Measurements from ENCODE around the gene NKX3-2.

Gene NKX3-2

DNA sequence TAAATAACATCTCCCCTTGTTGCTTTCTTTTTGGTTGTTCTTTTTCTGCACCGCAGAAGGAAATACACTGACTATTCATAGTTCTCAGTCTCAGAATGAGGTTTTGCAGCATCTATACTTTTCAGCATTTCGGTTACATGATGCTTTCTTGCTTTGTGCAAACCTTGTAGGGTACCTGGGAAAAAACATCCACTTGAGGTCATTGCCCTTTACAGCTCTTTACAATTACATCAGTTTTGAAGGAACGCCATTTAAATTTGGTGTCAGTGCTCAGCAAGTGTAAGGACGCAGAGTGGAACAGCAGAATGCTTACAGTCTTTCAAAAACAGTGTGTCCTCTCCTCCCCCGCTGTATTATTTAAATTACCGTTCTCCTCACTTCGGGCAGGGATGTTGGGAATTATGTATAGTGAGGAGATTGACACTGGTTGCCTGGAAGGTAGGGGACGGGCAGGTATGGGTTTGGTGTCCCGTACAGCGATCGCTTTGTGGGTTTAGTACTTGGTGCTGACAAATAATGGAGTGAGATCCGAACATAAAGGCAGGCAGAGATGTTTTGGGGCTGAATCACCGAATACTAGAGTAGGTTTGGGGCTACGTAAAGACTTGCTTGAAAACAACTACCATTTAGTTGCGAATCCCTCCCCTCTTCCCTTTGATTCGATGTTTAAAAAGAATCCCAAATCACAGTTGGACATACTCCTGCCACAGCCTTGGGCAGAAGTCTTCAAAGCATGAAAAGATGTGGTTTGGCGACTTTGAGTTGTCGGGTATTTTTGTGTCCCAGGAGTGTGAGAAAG is 2.0 kb upstream of the NKX3-2 start:
- peaks cover 82% of the 10 kb centered on the region for H3K27me3 ChIP-seq (ENCODE audit: control insufficient read depth, insufficient read depth, low read length, poor library complexity, severe bottlenecking)
- H3K9me3 ChIP-seq (ENCODE audit: control insufficient read depth, low read length): no peaks in the 10 kb centered on the region
- 5 to 10% methylated on average over 17 to 18 of the region's 18 CpGs for WGBS, 2 experiments
- no peaks in the 10 kb centered on the region for H3K36me3 ChIP-seq (ENCODE audit: control insufficient read depth, insufficient read depth, low read length)
- no peak overlapping the region for H3K27ac ChIP-seq (ENCODE audit: insufficient read depth, low read depth, low read length, poor library complexity, severe bottlenecking)
- H3K4me3 ChIP-seq (ENCODE audit: insufficient read depth, low read depth, low read length): peak overlapping the region; percentile 47
- peaks cover 4% of the 10 kb centered on the region for H3K4me1 ChIP-seq (ENCODE audit: control insufficient read depth, insufficient read depth, low read length)

- no peak overlapping the region for H3K27ac ChIP-seq (ENCODE audit: insufficient read depth, low read depth, low read length, poor library complexity, severe bottlenecking)
- 19 to 21% methylated on average over 6 to 8 of the region's 8 CpGs for WGBS, 2 experiments
- H3K9me3 ChIP-seq (ENCODE audit: control insufficient read depth, low read length): no peaks in the 10 kb centered on the region
- peaks cover 4% of the 10 kb centered on the region for H3K4me1 ChIP-seq (ENCODE audit: control insufficient read depth, insufficient read depth, low read length)
- H3K4me3 ChIP-seq (ENCODE audit: insufficient read depth, low read depth, low read length): peak overlapping the region; percentile 64
- no peaks in the 10 kb centered on the region for H3K36me3 ChIP-seq (ENCODE audit: control insufficient read depth, insufficient read depth, low read length)
- peaks cover 91% of the 10 kb centered on the region for H3K27me3 ChIP-seq (ENCODE audit: control insufficient read depth, insufficient read depth, low read length, poor library complexity, severe bottlenecking)
Measured at GRCh38 chr4:13545394-13545808, 1.1 kb upstream of the NKX3-2 start.

DNA sequence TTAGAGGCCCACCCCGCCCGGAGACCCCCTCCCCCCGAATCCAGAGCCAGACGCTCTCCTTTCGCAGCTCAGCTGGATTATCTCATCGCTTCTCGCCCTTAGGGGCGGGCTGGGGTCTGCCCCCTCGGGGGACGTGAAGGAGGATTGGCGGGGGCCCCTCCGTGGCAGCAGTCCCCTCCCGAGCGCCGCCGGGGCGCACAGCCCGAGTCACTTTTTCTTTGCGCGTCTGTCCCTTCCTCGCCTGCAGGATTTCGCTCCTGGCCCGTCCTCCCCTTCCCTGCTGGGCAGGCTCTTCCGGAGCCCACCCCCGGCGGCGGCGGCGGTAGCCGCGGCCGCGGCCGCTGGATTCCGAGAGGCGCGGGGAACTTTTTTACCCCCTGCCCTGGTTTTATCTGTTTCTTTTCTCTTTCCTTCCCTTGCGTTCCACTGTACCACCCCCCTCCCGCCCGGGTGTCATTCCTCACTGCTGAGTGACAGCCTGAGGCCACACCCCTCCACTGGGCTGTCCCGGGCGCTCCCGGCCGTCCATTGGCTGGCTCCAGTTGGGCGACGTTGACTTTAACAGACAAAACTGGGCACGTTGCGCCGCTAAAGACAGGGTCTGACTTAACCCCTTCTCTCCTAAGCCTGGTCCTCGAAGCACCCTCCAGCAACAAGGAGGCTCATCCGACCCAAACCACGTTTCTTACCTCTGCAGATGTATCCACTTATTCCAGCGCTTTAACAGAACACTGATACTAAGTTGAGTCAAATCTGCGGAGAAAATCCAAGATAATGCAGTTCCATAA is 492 bp upstream of the NKX3-2 start:
- Histone ChIP-seq H3K4me1 (ENCODE audit: control insufficient read depth, insufficient read depth, low read length) (peaks cover 4% of the 10 kb centered on the region), H3K36me3 (ENCODE audit: control insufficient read depth, insufficient read depth, low read length) (no peaks in the 10 kb centered on the region), H3K4me3 (ENCODE audit: insufficient read depth, low read depth, low read length) (peak overlapping the region; percentile 64), H3K27me3 (ENCODE audit: control insufficient read depth, insufficient read depth, low read length, poor library complexity, severe bottlenecking) (peaks cover 97% of the 10 kb centered on the region), H3K9me3 (ENCODE audit: control insufficient read depth, low read length) (no peaks in the 10 kb centered on the region), H3K27ac (ENCODE audit: insufficient read depth, low read depth, low read length, poor library complexity, severe bottlenecking) (peak overlapping the region; percentile 27)
- WGBS, 2 experiments: 0% methylated on average over 54 of the region's 54 CpGs

DNA sequence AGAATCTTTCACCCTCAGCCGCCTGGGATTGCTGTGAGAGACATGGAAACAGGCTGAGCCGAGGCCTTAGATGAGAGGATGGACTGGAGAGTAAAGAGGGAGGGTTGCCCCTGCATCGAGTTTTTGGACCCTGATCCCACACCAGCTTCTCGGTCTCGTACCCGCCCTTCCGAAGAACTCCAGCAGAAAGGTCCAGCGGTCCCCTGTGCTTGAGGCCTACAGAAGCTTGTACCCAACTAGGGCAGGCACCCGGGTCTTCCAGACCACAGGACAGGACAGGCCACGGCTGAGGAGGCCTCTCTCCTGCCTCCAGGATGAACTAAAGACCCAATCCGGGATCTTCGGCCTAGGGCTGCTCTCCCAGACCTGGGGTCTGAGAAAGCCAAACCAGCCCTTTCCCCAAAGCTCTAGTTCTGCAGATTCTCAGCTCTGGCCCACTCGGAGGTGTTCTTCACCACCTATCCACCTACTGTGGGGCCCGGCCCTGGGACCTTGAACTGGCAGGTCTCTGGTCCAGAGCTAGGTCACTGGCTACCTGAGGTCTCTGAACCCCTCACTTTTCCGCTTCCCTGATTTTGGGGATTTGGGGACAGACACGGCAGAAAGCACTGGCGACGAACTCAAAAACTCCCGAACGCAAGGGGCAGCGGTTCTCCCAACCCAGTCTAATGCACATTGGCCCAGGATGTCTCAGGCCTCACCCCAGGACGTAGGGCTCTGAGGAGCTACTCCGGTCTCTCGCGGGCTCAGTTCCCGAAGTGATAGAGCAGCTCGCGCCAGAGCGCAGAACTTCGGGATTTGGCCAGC is 1.1 kb downstream of the NKX3-2 start:
- WGBS, 2 experiments: 28 to 29% methylated on average over 30 of the region's 30 CpGs
- peaks cover 100% of the 10 kb centered on the region for H3K27me3 ChIP-seq (ENCODE audit: control insufficient read depth, insufficient read depth, low read length, poor library complexity, severe bottlenecking)
- no peaks in the 10 kb centered on the region for H3K4me1 ChIP-seq (ENCODE audit: control insufficient read depth, insufficient read depth, low read length)
- H3K36me3 ChIP-seq (ENCODE audit: control insufficient read depth, insufficient read depth, low read length): no peaks in the 10 kb centered on the region
- H3K9me3 ChIP-seq (ENCODE audit: control insufficient read depth, low read length): no peaks in the 10 kb centered on the region
- H3K27ac ChIP-seq (ENCODE audit: insufficient read depth, low read depth, low read length, poor library complexity, severe bottlenecking): no peak overlapping the region
- H3K4me3 ChIP-seq (ENCODE audit: insufficient read depth, low read depth, low read length): peak overlapping the region; percentile 64

GRCh38 chr4:13542577-13543031 is 1.7 kb downstream of the NKX3-2 start:
- 53 to 57% methylated on average over 27 of the region's 27 CpGs for WGBS, 2 experiments
- H3K4me3 ChIP-seq (ENCODE audit: insufficient read depth, low read depth, low read length): no peak overlapping the region
- H3K27me3 ChIP-seq (ENCODE audit: control insufficient read depth, insufficient read depth, low read length, poor library complexity, severe bottlenecking): peaks cover 100% of the 10 kb centered on the region
- H3K27ac ChIP-seq (ENCODE audit: insufficient read depth, low read depth, low read length, poor library complexity, severe bottlenecking): no peak overlapping the region
- H3K9me3 ChIP-seq (ENCODE audit: control insufficient read depth, low read length): no peaks in the 10 kb centered on the region
- no peaks in the 10 kb centered on the region for H3K4me1 ChIP-seq (ENCODE audit: control insufficient read depth, insufficient read depth, low read length)
- no peaks in the 10 kb centered on the region for H3K36me3 ChIP-seq (ENCODE audit: control insufficient read depth, insufficient read depth, low read length)

GRCh38 chr4:13541720-13542576 is 2.4 kb downstream of the NKX3-2 start:
- Histone ChIP-seq H3K36me3 (ENCODE audit: control insufficient read depth, insufficient read depth, low read length) (no peaks in the 10 kb centered on the region), H3K4me1 (ENCODE audit: control insufficient read depth, insufficient read depth, low read length) (no peaks in the 10 kb centered on the region), H3K27ac (ENCODE audit: insufficient read depth, low read depth, low read length, poor library complexity, severe bottlenecking) (no peak overlapping the region), H3K9me3 (ENCODE audit: control insufficient read depth, low read length) (no peaks in the 10 kb centered on the region), H3K4me3 (ENCODE audit: insufficient read depth, low read depth, low read length) (peak overlapping the region; percentile 7), H3K27me3 (ENCODE audit: control insufficient read depth, insufficient read depth, low read length, poor library complexity, severe bottlenecking) (peaks cover 100% of the 10 kb centered on the region)
- 34 to 38% methylated on average over 79 of the region's 79 CpGs for WGBS, 2 experiments

DNA sequence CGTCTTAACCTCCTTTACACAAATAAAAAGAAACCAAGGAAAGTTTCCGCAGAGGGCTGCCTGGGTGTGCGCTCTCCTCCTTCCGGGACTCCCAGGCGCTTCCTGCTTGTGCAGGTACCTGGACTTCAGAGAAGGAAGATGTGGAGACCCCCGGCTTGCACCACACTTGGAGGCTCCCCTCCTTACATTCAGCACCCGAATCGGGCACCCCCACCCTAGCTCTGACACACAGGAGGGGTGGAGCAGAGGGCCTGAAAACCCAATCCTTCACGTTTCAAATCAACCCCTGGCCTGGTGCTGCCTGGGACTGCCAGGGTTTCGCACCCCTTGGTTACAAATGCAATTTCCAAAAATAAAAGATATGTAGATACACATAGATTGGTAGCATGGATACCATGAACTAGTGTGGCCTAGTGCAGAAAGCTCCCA is 3.1 kb downstream of the NKX3-2 start:
- Histone ChIP-seq H3K27me3 (ENCODE audit: control insufficient read depth, insufficient read depth, low read length, poor library complexity, severe bottlenecking) (peaks cover 100% of the 10 kb centered on the region), H3K36me3 (ENCODE audit: control insufficient read depth, insufficient read depth, low read length) (no peaks in the 10 kb centered on the region), H3K4me3 (ENCODE audit: insufficient read depth, low read depth, low read length) (no peak overlapping the region), H3K27ac (ENCODE audit: insufficient read depth, low read depth, low read length, poor library complexity, severe bottlenecking) (no peak overlapping the region), H3K4me1 (ENCODE audit: control insufficient read depth, insufficient read depth, low read length) (no peaks in the 10 kb centered on the region), H3K9me3 (ENCODE audit: control insufficient read depth, low read length) (no peaks in the 10 kb centered on the region)
- WGBS, 2 experiments: 48 to 53% methylated on average over 9 to 10 of the region's 10 CpGs

DNA sequence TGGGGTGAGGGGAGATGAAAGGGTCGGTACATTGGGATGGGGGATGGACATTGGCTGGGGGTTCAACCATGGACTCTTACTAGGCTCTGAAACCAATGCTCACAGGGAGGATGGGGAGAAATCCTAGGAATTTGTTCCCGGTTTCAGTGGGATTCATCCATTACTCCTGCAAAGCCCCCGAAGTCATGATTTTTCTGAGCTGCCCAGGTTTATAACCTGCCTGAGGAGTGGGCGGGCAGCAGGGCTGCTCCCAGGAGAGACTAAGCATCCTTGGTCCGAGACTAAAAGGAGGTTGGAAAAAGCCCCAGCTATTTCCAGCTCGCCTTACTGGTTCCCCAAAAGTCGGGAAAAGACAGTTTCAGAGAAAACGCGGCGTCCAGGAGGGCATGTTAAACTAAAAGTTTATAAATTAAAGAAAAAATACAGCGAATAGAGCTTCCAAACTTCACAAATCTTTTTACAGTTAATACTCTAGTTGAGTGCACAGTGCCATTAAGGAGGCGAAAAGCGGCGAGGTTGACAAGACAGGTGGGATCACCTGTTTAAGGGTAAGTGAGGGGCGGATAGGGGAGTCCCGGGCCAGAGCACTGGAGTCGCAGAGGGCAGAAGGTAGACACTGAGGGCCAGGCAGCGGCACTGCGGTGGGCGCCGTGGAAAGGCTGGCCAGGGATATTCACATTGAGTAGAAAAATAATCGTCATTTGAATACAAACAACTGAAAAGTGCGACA is 3.7 kb downstream of the NKX3-2 start:
- WGBS, 2 experiments: 61 to 64% methylated on average over 20 to 23 of the region's 23 CpGs
- no peaks in the 10 kb centered on the region for H3K36me3 ChIP-seq (ENCODE audit: control insufficient read depth, insufficient read depth, low read length)
- H3K9me3 ChIP-seq (ENCODE audit: control insufficient read depth, low read length): no peaks in the 10 kb centered on the region
- H3K27me3 ChIP-seq (ENCODE audit: control insufficient read depth, insufficient read depth, low read length, poor library complexity, severe bottlenecking): peaks cover 100% of the 10 kb centered on the region
- H3K4me1 ChIP-seq (ENCODE audit: control insufficient read depth, insufficient read depth, low read length): no peaks in the 10 kb centered on the region
- no peak overlapping the region for H3K4me3 ChIP-seq (ENCODE audit: insufficient read depth, low read depth, low read length)
- no peak overlapping the region for H3K27ac ChIP-seq (ENCODE audit: insufficient read depth, low read depth, low read length, poor library complexity, severe bottlenecking)

All from ectodermal cell (in vitro differentiated cells).